GM19193 (cell line): ENCODE results near the gene CCL21.

Experiments
- POLR2A ChIP-seq: IDR thresholded peaks from 4 replicates; pipeline ENCODE4 v1.6.1; 2011; ENCODE audit not compliant: insufficient read depth, insufficient read length; ENCODE audit errors: extremely low read depth

Gene CCL21

GRCh38 chr9:34688329-34689115, 21.4 kb downstream of the CCL21 start:
- no peak for TF ChIP-seq POLR2A

GRCh38 chr9:34687276-34688030, 22.5 kb downstream of the CCL21 start:
- TF ChIP-seq POLR2A = no peak

- no peak for TF ChIP-seq POLR2A
Measured at GRCh38 chr9:34686732-34687131, 23.2 kb downstream of the CCL21 start.

- no peak for TF ChIP-seq POLR2A
Measured at GRCh38 chr9:34686231-34686630, 23.7 kb downstream of the CCL21 start.

GRCh38 chr9:34685591-34685990, 24.3 kb downstream of the CCL21 start:
- TF ChIP-seq POLR2A = no peak

GRCh38 chr9:34684816-34685215, 25.1 kb downstream of the CCL21 start:
- TF ChIP-seq POLR2A = no peak

GRCh38 chr9:34684145-34684544, 25.8 kb downstream of the CCL21 start:
- no peak for TF ChIP-seq POLR2A

GRCh38 chr9:34675869-34676268, 34.1 kb downstream of the CCL21 start:
- TF ChIP-seq POLR2A = no peak

- no peak for TF ChIP-seq POLR2A
Measured at GRCh38 chr9:34675048-34675714, 34.8 kb downstream of the CCL21 start.

- no peak for TF ChIP-seq POLR2A
Measured at GRCh38 chr9:34674440-34674839, 35.5 kb downstream of the CCL21 start.

GRCh38 chr9:34671307-34671706, 38.6 kb downstream of the CCL21 start:
- TF ChIP-seq POLR2A = no peak

GRCh38 chr9:34669809-34670562, 40.0 kb downstream of the CCL21 start:
- no peak for TF ChIP-seq POLR2A

- peak; percentile 13 for TF ChIP-seq POLR2A
Measured at GRCh38 chr9:34665381-34666250, 44.3 kb downstream of the CCL21 start.

- no peak for TF ChIP-seq POLR2A
Measured at GRCh38 chr9:34665067-34665380, 44.9 kb downstream of the CCL21 start.
